Lung (tissue), 12 donors: ENCODE data around the gene SMIM44. TPM values are rescaled to one million over a fixed set of nuclear protein-coding genes. Genes with fewer than 3 reads are reported as not detected.

Source experiments
- ATAC-seq: fragments of 200-7000 bp; cut with Tn5 transposase; one replicate; pipeline ENCODE4 v1.9.1; 2020; ENCODE audit warnings: moderate number of reproducible peaks; ENCODE audit not compliant: insufficient read depth, low FRiP score
- DNase-seq, 3 donors: peaks; one replicate each; pipeline ENCODE4 v3.0.0-alpha.2; 2013 to 2017
- H3K27ac ChIP-seq, 2 donors: one replicate each; pipeline ENCODE4 v1.5.1; 2013; ENCODE audit warnings: mild to moderate bottlenecking in 2 of 2, moderate library complexity in 2 of 2, control low read depth in 1 of 2, inconsistent platforms in 1 of 2, low read depth in 1 of 2, low read length in 1 of 2
- H3K27me3 ChIP-seq, 3 donors: one replicate each; pipeline ENCODE4 v1.5.1; 2013; ENCODE audit warnings: low read length in 2 of 3; ENCODE audit not compliant: control insufficient read depth in 3 of 3, insufficient read depth in 3 of 3
- H3K36me3 ChIP-seq, 4 donors: one replicate each; pipeline ENCODE4 v1.5.1; 2013; ENCODE audit warnings: low read length in 4 of 4, mild to moderate bottlenecking in 1 of 4, moderate library complexity in 1 of 4; ENCODE audit not compliant: control insufficient read depth in 4 of 4, insufficient read depth in 4 of 4
- H3K4me1 ChIP-seq, 5 donors: one replicate each; pipeline ENCODE4 v1.5.1; 2013; ENCODE audit warnings: low read length in 5 of 5, mild to moderate bottlenecking in 2 of 5, moderate library complexity in 1 of 5; ENCODE audit not compliant: control insufficient read depth in 5 of 5, insufficient read depth in 5 of 5
- H3K4me3 ChIP-seq: one replicate; pipeline ENCODE4 v1.5.1; 2013; ENCODE audit warnings: mild to moderate bottlenecking, control low read depth, moderate library complexity
- H3K9ac ChIP-seq, 2 donors: one replicate each; pipeline ENCODE4 v1.5.1; 2013; ENCODE audit warnings: low read length in 2 of 2, control low read depth in 1 of 2; ENCODE audit not compliant: insufficient read depth in 1 of 2
- H3K9me3 ChIP-seq, 4 donors: one replicate each; pipeline ENCODE4 v1.5.1; 2013; ENCODE audit warnings: low read length in 3 of 4, mild to moderate bottlenecking in 1 of 4, moderate library complexity in 1 of 4; ENCODE audit not compliant: control insufficient read depth in 4 of 4, insufficient read depth in 3 of 4
- WGBS, 2 donors: extraction: QIAGEN DNeasy Blood & Tissue Kit; methylation state at CpG; one replicate each; pipeline ENCODE4 v1.1.7; 2013; 5-methylcytosine and 5-hydroxymethylcytosine counted together
- polyA plus RNA-seq, 2 donors: library from polyadenylated mRNA; stranded (reverse); fragments of 200-250 nt; gene quantifications; one replicate each; pipeline ENCODE4 v1.2.1, GENCODE V29; 2013
- total RNA-seq, 2 donors: library from RNA; depleted of rRNA in 1 of 2; stranded (reverse); fragments of >200 nt in 1 of 2; gene quantifications; one replicate each; pipeline ENCODE4 v1.2.1, GENCODE V29; 2014 to 2021
- TF ChIP-seq, protein P1 (sequence below): IDR thresholded peaks from 2 replicates; pipeline ENCODE4 v1.5.1; 2012; ENCODE audit warnings: mild to moderate bottlenecking; ENCODE audit errors: control extremely low read depth, extremely low read depth
- donor health status: control.
- donor health status: control.
- donor health status: Bipolar disorder and iron deficiency.
- donor health status: healthy.
- donor health status: DM: yes; HTN: yes; CAD: no.

Gene SMIM44
- total and polyA plus RNA-seq, 4 donors = not detected

- H3K9me3 ChIP-seq = peaks cover 0 to 3% (median 0%) of the 10 kb centered on the region in 4 donors
- ATAC-seq (no peak), DNase-seq (no peak)
- H3K27me3 ChIP-seq = no peaks in the 10 kb centered on the region
- H3K4me1 ChIP-seq = peaks cover 0 to 10% (median 4%) of the 10 kb centered on the region in 5 donors
- peaks cover 6 to 39% (median 12%) of the 10 kb centered on the region in 4 donors for H3K36me3 ChIP-seq
- no peak overlapping the region for H3K9ac ChIP-seq
- WGBS, 2 donors = 97 to 98% methylated on average over 32 of the region's 32 CpGs
- no peak overlapping the region for H3K4me3 ChIP-seq
- TF ChIP-seq, protein P1, sequence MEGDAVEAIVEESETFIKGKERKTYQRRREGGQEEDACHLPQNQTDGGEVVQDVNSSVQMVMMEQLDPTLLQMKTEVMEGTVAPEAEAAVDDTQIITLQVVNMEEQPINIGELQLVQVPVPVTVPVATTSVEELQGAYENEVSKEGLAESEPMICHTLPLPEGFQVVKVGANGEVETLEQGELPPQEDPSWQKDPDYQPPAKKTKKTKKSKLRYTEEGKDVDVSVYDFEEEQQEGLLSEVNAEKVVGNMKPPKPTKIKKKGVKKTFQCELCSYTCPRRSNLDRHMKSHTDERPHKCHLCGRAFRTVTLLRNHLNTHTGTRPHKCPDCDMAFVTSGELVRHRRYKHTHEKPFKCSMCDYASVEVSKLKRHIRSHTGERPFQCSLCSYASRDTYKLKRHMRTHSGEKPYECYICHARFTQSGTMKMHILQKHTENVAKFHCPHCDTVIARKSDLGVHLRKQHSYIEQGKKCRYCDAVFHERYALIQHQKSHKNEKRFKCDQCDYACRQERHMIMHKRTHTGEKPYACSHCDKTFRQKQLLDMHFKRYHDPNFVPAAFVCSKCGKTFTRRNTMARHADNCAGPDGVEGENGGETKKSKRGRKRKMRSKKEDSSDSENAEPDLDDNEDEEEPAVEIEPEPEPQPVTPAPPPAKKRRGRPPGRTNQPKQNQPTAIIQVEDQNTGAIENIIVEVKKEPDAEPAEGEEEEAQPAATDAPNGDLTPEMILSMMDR = no peak
- no peak overlapping the region for H3K27ac ChIP-seq
Observed at GRCh38 chr19:3496392-3497273, 13.4 kb upstream of the SMIM44 start.

DNA sequence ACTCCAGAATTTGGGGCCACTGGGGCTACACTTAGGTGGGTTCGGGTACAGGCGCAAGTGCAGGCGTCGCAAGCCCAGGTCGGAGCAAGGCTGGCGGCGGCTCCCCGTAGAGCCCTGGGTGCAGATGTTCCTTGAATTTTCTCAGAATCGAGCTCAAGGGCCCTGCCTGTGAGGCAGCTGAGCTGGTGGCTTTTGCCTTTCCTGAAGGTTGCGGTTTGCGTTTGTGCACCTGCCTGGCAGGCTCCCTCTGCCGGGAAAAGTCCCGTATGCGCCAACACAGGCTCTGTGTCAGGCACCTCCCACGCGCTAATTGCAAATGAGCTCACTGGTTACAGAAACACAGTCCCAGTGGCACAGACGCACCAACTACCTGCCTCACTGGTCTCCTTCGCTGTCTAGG is 11.3 kb upstream of the SMIM44 start:
- Histone ChIP-seq H3K27ac (no peak overlapping the region), H3K9me3 (peaks cover 0 to 3% (median 0%) of the 10 kb centered on the region in 4 donors), H3K4me1 (peaks cover 0 to under 1% (median 0%) of the 10 kb centered on the region in 5 donors), H3K36me3 (peaks cover 6 to 52% (median 12%) of the 10 kb centered on the region in 4 donors), H3K4me3 (no peak overlapping the region), H3K9ac (no peak overlapping the region), H3K27me3 (no peaks in the 10 kb centered on the region)
- TF ChIP-seq, protein P1 = no peak
- no peak for ATAC-seq
- no peak for DNase-seq
- 93 to 95% methylated on average over 18 of the region's 18 CpGs for WGBS, 2 donors

GRCh38 chr19:3494051-3494450 is 10.8 kb upstream of the SMIM44 start:
- TF ChIP-seq, protein P1 = no peak
- H3K27ac ChIP-seq = no peak overlapping the region
- 86 to 88% methylated on average over 15 of the region's 15 CpGs for WGBS, 2 donors
- H3K4me3 ChIP-seq = no peak overlapping the region
- no peak overlapping the region for H3K9ac ChIP-seq
- DNase-seq (no peak), ATAC-seq (no peak)
- H3K4me1 ChIP-seq = no peaks in the 10 kb centered on the region
- peaks cover 0 to 3% (median 0%) of the 10 kb centered on the region in 4 donors for H3K9me3 ChIP-seq
- peaks cover 6 to 52% (median 12%) of the 10 kb centered on the region in 4 donors for H3K36me3 ChIP-seq
- no peaks in the 10 kb centered on the region for H3K27me3 ChIP-seq
